Liver (tissue), 9 donors: ENCODE data around the gene GRK3. TPM values are rescaled to one million over a fixed set of nuclear protein-coding genes. Genes with fewer than 3 reads are reported as not detected.
"Not testable (repeated sequence)": the region's sequence is repeated elsewhere in the genome, so short reads cannot be mapped to it uniquely, and the experiment has no call there.

Experiments used
- DNase-seq: peaks from one replicate; pipeline ENCODE4 v3.0.0-alpha.2; 2017; ENCODE audit warnings: low spot score
- H3K27ac ChIP-seq, 2 donors: one replicate each; pipeline ENCODE4 v1.7.0; 2013; ENCODE audit warnings: inconsistent platforms in 2 of 2, low read length in 2 of 2, control low read depth in 1 of 2, low read depth in 1 of 2, mild to moderate bottlenecking in 1 of 2
- H3K27me3 ChIP-seq, 4 donors: one replicate each; pipeline versions ENCODE4 v1.6.1 to v1.7.0; 2013; ENCODE audit warnings: low read length in 3 of 4, inconsistent platforms in 1 of 4, mild to moderate bottlenecking in 1 of 4, moderate library complexity in 1 of 4; ENCODE audit not compliant: control insufficient read depth in 4 of 4, insufficient read depth in 4 of 4
- H3K36me3 ChIP-seq, 4 donors: one replicate each; pipeline versions ENCODE4 v1.6.1 to v1.7.0; 2013; ENCODE audit warnings: low read length in 3 of 4, mild to moderate bottlenecking in 3 of 4, low read depth in 1 of 4, moderate library complexity in 1 of 4; ENCODE audit not compliant: control insufficient read depth in 4 of 4, insufficient read depth in 3 of 4
- H3K4me1 ChIP-seq, 4 donors: one replicate each; pipeline versions ENCODE4 v1.6.1 to v1.7.0; 2013; ENCODE audit warnings: low read length in 3 of 4, mild to moderate bottlenecking in 3 of 4, moderate library complexity in 1 of 4; ENCODE audit not compliant: control insufficient read depth in 4 of 4, insufficient read depth in 4 of 4
- H3K4me3 ChIP-seq, 3 donors: one replicate each; pipeline versions ENCODE4 v1.6.1 to v1.7.0; 2013; ENCODE audit warnings: low read length in 3 of 3, control low read depth in 1 of 3, low read depth in 1 of 3, mild to moderate bottlenecking in 1 of 3
- H3K9ac ChIP-seq, 2 donors: one replicate each; pipeline ENCODE4 v1.7.0; 2013; ENCODE audit warnings: low read length in 2 of 2, mild to moderate bottlenecking in 2 of 2, moderate library complexity in 2 of 2, control low read depth in 1 of 2, low read depth in 1 of 2
- H3K9me3 ChIP-seq, 4 donors: one replicate each; pipeline versions ENCODE4 v1.6.1 to v1.7.0; 2013; ENCODE audit warnings: low read length in 3 of 4; ENCODE audit not compliant: control insufficient read depth in 4 of 4
- FOXA1 ChIP-seq: IDR thresholded peaks from 2 replicates; pipeline ENCODE4 v1.6.1; 2016; ENCODE audit warnings: antibody characterized with exemption
- HNF4A ChIP-seq, 2 donors: conservative IDR thresholded peaks; 2 replicates each; pipeline ENCODE4 v1.6.1; 2016; ENCODE audit warnings: antibody characterized with exemption in 2 of 2, mild to moderate bottlenecking in 2 of 2
- HNF4G ChIP-seq: IDR thresholded peaks from 2 replicates; pipeline ENCODE4 v1.6.1; 2016; ENCODE audit warnings: antibody characterized with exemption
- JUND ChIP-seq, 2 donors: IDR thresholded peaks; 2 replicates each; pipeline ENCODE4 v1.6.1; 2016; ENCODE audit warnings: antibody characterized with exemption in 2 of 2
- NR2F2 ChIP-seq: IDR thresholded peaks from 2 replicates; pipeline ENCODE4 v1.6.1; 2016; ENCODE audit warnings: antibody characterized with exemption
- REST ChIP-seq: IDR thresholded peaks from 2 replicates; pipeline ENCODE4 v1.6.1; 2016; ENCODE audit warnings: antibody characterized with exemption, mild to moderate bottlenecking
- RXRA ChIP-seq, 2 donors: IDR thresholded peaks; 2 replicates each; pipeline ENCODE4 v1.6.1; 2017 to 2018; ENCODE audit warnings: antibody characterized with exemption in 2 of 2, mild to moderate bottlenecking in 1 of 2
- SP1 ChIP-seq: IDR thresholded peaks from 2 replicates; pipeline ENCODE4 v1.6.1; 2018; ENCODE audit warnings: antibody characterized with exemption, mild to moderate bottlenecking
- WGBS: extraction: QIAGEN DNeasy Blood & Tissue Kit; methylation state at CpG from one replicate; pipeline ENCODE4 v1.1.7; 2013; 5-methylcytosine and 5-hydroxymethylcytosine counted together
- polyA plus RNA-seq, 2 donors: library from polyadenylated mRNA; stranded (reverse) in 1 of 2; unstranded in 1 of 2; fragments of 200-250 nt in 1 of 2; fragments of >200 nt in 1 of 2; fragmentation: Nextera tagmentation in 1 of 2; extraction: Ambion mirVana in 1 of 2; gene quantifications; one replicate each; pipeline versions ENCODE4 v1.2.1 to v1.2.3, GENCODE V29; 2013 to 2015
- total RNA-seq, 2 donors: library from RNA; depleted of rRNA; stranded (reverse); fragments of >200 nt; gene quantifications; one replicate each; pipeline ENCODE4 v1.2.3, GENCODE V29; 2014
- donor health status: healthy.
- donor health status: healthy.
- donor health status: healthy.
- donor health status: healthy.
- donor health status: healthy.

The GRK3 gene
- total and polyA plus RNA-seq, 4 donors, result 0.79 to 6.5 (median 2.4) TPM

- H3K4me3 ChIP-seq, H3K9me3 ChIP-seq, H3K36me3 ChIP-seq, DNase-seq, H3K4me1 ChIP-seq, H3K27ac ChIP-seq, H3K27me3 ChIP-seq, H3K9ac ChIP-seq: not testable (repeated sequence)
- WGBS, result 76% methylated on average over 3 of the region's 3 CpGs
Measured at GRCh38 chr22:25561182-25561581, 3.3 kb upstream of the GRK3 start.

- not testable (repeated sequence) for H3K9me3 ChIP-seq, DNase-seq, H3K27ac ChIP-seq, H3K27me3 ChIP-seq, H3K4me1 ChIP-seq, H3K9ac ChIP-seq, H3K36me3 ChIP-seq, H3K4me3 ChIP-seq
- 93% methylated on average over 1 of the region's 1 CpG for WGBS
Measured at GRCh38 chr22:25561927-25562326, 2.5 kb upstream of the GRK3 start.

GRCh38 chr22:25562966-25563760, 1.3 kb upstream of the GRK3 start:
- WGBS, result 45% methylated on average over 10 of the region's 10 CpGs
- H3K36me3 ChIP-seq, H3K4me1 ChIP-seq, H3K27me3 ChIP-seq, H3K9ac ChIP-seq, H3K9me3 ChIP-seq, DNase-seq, H3K4me3 ChIP-seq: not testable (repeated sequence)
- peak overlapping the region in 1 of 2 donors; percentile 28 for H3K27ac ChIP-seq

- Histone ChIP-seq H3K9ac (no peak overlapping the region), H3K27ac (peak overlapping the region; percentile 25 to 41), H3K36me3 (no peaks in the 10 kb centered on the region), H3K9me3 (no peaks in the 10 kb centered on the region), H3K4me1 (peaks cover 0 to 8% (median 6%) of the 10 kb centered on the region in 4 donors), H3K4me3 (peak overlapping the region in 2 of 3 donors; percentile 47 to 86), H3K27me3 (no peaks in the 10 kb centered on the region)
- 3% methylated on average over 21 of the region's 21 CpGs for WGBS
- no peak for TF ChIP-seq FOXA1
- no peak for TF ChIP-seq JUND (IDR thresholded peaks at IDR 0.05)
- no peak for TF ChIP-seq REST
- TF ChIP-seq HNF4A (conservative IDR thresholded peaks at IDR 0.05), result no peak
- no peak for TF ChIP-seq NR2F2
- no peak for TF ChIP-seq RXRA (IDR thresholded peaks at IDR 0.05)
- no peak for TF ChIP-seq SP1
- no peak for TF ChIP-seq HNF4G
- DNase-seq, result no peak
Measured at GRCh38 chr22:25563761-25564319, 635 bp upstream of the GRK3 start.
